Sigmoid colon (tissue), 4 donors: Measurements from ENCODE around the gene THOC7.

Experiments used
- CTCF ChIP-seq, 4 experiments: fragments of 450-650 bp in 3 of 4; fragments of 200-600 bp in 1 of 4; IDR thresholded peaks; one replicate each; pipeline ENCODE4 v1.5.1; 2016 to 2019; ENCODE audit warnings: antibody characterized with exemption in 4 of 4, mild to moderate bottlenecking in 3 of 4, moderate library complexity in 2 of 4
- EP300 ChIP-seq, 4 donors: sonication (generic); formaldehyde crosslinking; IDR thresholded peaks; one replicate each; pipeline ENCODE4 v1.6.1; 2017; ENCODE audit warnings: antibody characterized with exemption in 4 of 4
- POLR2A ChIP-seq, 2 donors: fragments of 450-650 bp; IDR thresholded peaks; one replicate each; pipeline ENCODE4 v1.6.1; 2016; ENCODE audit warnings: antibody characterized with exemption in 2 of 2, mild to moderate bottlenecking in 2 of 2, moderate library complexity in 2 of 2
- POLR2AphosphoS5 ChIP-seq, 4 donors: sonication (generic); formaldehyde crosslinking; IDR thresholded peaks; one replicate each; pipeline ENCODE4 v1.6.1; 2017; ENCODE audit warnings: antibody characterized with exemption in 4 of 4

GRCh38 chr3:63819151-63819398 lies 44.5 kb downstream of the THOC7 start, which contains the start of gene C3orf49:
- TF ChIP-seq CTCF (IDR thresholded peaks at IDR 0.05) (no peak), POLR2AphosphoS5 (IDR thresholded peaks at IDR 0.05) (no peak), EP300 (IDR thresholded peaks at IDR 0.05) (no peak), POLR2A (IDR thresholded peaks at IDR 0.05) (no peak)
